Natural killer cell (primary cell): ENCODE data around the gene ABL1. TPM values are rescaled to one million over a fixed set of nuclear protein-coding genes. Genes with fewer than 3 reads are reported as not detected.

Experiments
- ATAC-seq, 3 donors: fragments of 150-1000 bp in 2 of 3; fragments of 200-7000 bp in 1 of 3; cut with Tn5 transposase; 1 replicate in 1 of 3; 2 replicates in 2 of 3; pipeline ENCODE4 v1.10.0; 2021; ENCODE audit warnings: mild to moderate bottlenecking in 2 of 3, moderate library complexity in 2 of 3
- DNase-seq, 2 donors: peaks; one replicate each; pipeline versions ENCODE4 v3.0.0 to v3.0.0-alpha.2; 2013 to 2021; ENCODE audit warnings: mixed read lengths in 1 of 2
- H3K27ac ChIP-seq: one replicate; pipeline ENCODE4 v1.5.1; 2013; ENCODE audit warnings: mild to moderate bottlenecking, low read length
- H3K27me3 ChIP-seq: one replicate; pipeline ENCODE4 v1.6.1; 2013; ENCODE audit warnings: low read length; ENCODE audit not compliant: control insufficient read depth, insufficient read depth
- H3K36me3 ChIP-seq: one replicate; pipeline ENCODE4 v1.6.1; 2013; ENCODE audit warnings: low read length; ENCODE audit not compliant: control insufficient read depth, insufficient read depth
- H3K4me1 ChIP-seq: one replicate; pipeline ENCODE4 v1.6.1; 2013; ENCODE audit warnings: low read length; ENCODE audit not compliant: control insufficient read depth, insufficient read depth
- H3K4me3 ChIP-seq: one replicate; pipeline ENCODE4 v1.5.1; 2013; ENCODE audit warnings: low read length
- H3K9me3 ChIP-seq: one replicate; pipeline ENCODE4 v1.6.1; 2013; ENCODE audit warnings: low read length; ENCODE audit not compliant: control insufficient read depth, insufficient read depth
- H3K27ac Mint-ChIP-seq, 2 donors: one replicate each; pipeline ENCODE4 v1.8.0; 2022; ENCODE audit warnings: mild to moderate bottlenecking in 2 of 2, mixed read lengths in 2 of 2, moderate library complexity in 1 of 2
- H3K27me3 Mint-ChIP-seq, 2 donors: one replicate each; pipeline ENCODE4 v1.8.0; 2022; ENCODE audit warnings: low read depth in 2 of 2, mixed read lengths in 2 of 2
- H3K36me3 Mint-ChIP-seq: one replicate; pipeline ENCODE4 v1.8.0; 2022; ENCODE audit warnings: mixed read lengths
- H3K4me1 Mint-ChIP-seq, 2 donors: one replicate each; pipeline ENCODE4 v1.8.0; 2022; ENCODE audit warnings: mixed read lengths in 2 of 2
- H3K4me3 Mint-ChIP-seq: one replicate; pipeline ENCODE4 v1.8.0; 2022; ENCODE audit warnings: mild to moderate bottlenecking, moderate library complexity, mixed read lengths
- H3K9me3 Mint-ChIP-seq, 2 donors: one replicate each; pipeline ENCODE4 v1.8.0; 2022; ENCODE audit warnings: mixed read lengths in 2 of 2
- WGBS: methylation state at CpG from one replicate; pipeline ENCODE4 v1.1.7; 2013; ENCODE audit warnings: missing lambda C conversion rate; ENCODE audit not compliant: insufficient coverage; 5-methylcytosine and 5-hydroxymethylcytosine counted together
- intact Hi-C: fragments of 100-400 bp; cut with micrococcal nuclease; formaldehyde crosslinking; loops from one replicate; pipeline ENCODE4 v1.14.2; 2022
- total RNA-seq, 4 donors: library from RNA; stranded (reverse); fragments of 120-200 nt in 1 of 4; gene quantifications; one replicate each; pipeline versions ENCODE4 v1.2.3 to v1.2.4, GENCODE V29; 2013 to 2022
- TF ChIP-seq, protein P1 (sequence below): fragments of 200-600 bp; IDR thresholded peaks from one replicate; pipeline ENCODE4 v1.8.0; 2022; ENCODE audit warnings: antibody characterized with exemption

The ABL1 gene
- total RNA-seq, 3 donors from 2014 or later (not counting 1 experiment from before 2014, with no cell fraction given), result 49.7 to 65.6 (median 53.8) TPM

DNA sequence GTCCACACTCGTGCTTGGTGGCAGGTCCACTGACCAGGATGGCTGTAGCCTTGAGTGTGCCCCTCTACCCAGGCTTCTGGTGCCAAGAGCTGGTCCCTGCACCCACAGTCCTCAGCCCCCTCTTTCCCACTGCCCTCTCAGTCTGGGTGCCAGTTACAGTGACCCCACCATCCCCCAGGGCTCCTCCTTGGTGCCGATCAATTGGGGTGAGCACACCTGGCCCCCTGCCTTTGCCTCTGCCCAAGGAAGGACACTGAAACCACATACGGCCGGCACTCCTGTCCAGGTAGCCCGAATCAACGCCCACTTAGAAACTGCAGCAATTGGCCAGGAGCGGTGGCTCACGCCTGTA, 80.0 kb downstream of the ABL1 start:
- no peaks in the 10 kb centered on the region for H3K36me3 Mint-ChIP-seq
- no peak overlapping the region for H3K27ac ChIP-seq
- DNase-seq (no peak), ATAC-seq (no peak)
- no peaks in the 10 kb centered on the region for H3K4me1 ChIP-seq
- H3K9me3 Mint-ChIP-seq, result no peaks in the 10 kb centered on the region
- no peaks in the 10 kb centered on the region for H3K9me3 ChIP-seq
- TF ChIP-seq, protein P1, sequence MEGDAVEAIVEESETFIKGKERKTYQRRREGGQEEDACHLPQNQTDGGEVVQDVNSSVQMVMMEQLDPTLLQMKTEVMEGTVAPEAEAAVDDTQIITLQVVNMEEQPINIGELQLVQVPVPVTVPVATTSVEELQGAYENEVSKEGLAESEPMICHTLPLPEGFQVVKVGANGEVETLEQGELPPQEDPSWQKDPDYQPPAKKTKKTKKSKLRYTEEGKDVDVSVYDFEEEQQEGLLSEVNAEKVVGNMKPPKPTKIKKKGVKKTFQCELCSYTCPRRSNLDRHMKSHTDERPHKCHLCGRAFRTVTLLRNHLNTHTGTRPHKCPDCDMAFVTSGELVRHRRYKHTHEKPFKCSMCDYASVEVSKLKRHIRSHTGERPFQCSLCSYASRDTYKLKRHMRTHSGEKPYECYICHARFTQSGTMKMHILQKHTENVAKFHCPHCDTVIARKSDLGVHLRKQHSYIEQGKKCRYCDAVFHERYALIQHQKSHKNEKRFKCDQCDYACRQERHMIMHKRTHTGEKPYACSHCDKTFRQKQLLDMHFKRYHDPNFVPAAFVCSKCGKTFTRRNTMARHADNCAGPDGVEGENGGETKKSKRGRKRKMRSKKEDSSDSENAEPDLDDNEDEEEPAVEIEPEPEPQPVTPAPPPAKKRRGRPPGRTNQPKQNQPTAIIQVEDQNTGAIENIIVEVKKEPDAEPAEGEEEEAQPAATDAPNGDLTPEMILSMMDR, result no peak
- H3K27me3 Mint-ChIP-seq, result no peaks in the 10 kb centered on the region
- H3K4me3 ChIP-seq, result no peak overlapping the region
- no peaks in the 10 kb centered on the region for H3K36me3 ChIP-seq
- H3K27ac Mint-ChIP-seq, result no peak overlapping the region
- H3K27me3 ChIP-seq, result no peaks in the 10 kb centered on the region
- H3K4me3 Mint-ChIP-seq, result no peak overlapping the region
- 87% methylated on average over 8 of the region's 8 CpGs for WGBS
- intact Hi-C loops, result no loop called here
- no peaks in the 10 kb centered on the region for H3K4me1 Mint-ChIP-seq

DNA sequence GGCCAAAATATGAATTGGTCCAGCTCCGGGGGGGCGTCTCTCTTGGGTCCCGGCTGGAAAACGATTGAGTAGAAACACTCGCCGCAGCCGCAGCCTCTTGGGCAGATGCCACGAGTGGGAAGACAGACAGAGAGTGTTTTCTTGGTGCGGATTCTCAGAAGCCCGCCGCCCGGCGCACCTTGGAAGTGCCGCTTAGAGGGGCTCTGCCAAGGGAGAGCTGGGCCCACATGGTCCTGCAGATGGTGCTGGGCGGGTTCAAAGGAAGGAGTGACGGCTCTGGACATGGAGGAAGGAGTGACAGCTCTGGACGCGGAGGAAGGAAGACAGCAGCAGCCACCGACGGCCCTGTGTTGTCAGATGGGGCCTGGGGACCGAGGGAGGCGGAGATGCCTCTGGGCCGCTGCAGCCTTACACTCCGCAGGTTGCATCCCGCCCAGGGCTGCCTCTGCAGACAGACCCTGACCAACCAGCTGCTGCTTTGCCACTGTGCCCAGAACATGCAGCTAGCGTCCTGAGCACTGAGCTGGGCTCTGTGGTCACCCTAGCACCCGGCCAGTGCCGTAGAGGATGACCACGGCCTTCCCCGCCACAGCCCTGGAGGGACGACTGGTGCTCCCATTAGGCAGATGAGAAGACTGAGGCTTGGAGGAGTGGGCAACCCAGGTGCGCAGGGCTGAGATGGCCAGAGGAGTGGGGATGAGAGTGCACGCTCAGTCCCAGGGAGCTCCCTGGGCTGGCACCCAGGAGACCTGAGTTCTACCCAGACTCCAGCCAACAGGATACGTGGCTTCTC, 82.3 kb downstream of the ABL1 start:
- intact Hi-C loops, result no loop called here
- Histone ChIP-seq H3K27ac (no peak overlapping the region), H3K4me3 (no peak overlapping the region), H3K4me1 (no peaks in the 10 kb centered on the region), H3K27me3 (no peaks in the 10 kb centered on the region), H3K36me3 (no peaks in the 10 kb centered on the region), H3K9me3 (no peaks in the 10 kb centered on the region)
- Mint-ChIP-seq H3K36me3 (no peaks in the 10 kb centered on the region), H3K4me3 (no peak overlapping the region), H3K4me1 (no peaks in the 10 kb centered on the region), H3K27ac (no peak overlapping the region), H3K9me3 (no peaks in the 10 kb centered on the region), H3K27me3 (no peaks in the 10 kb centered on the region)
- ATAC-seq (no peak), DNase-seq (no peak)
- TF ChIP-seq, protein P1, result no peak
- WGBS, result 77% methylated on average over 34 of the region's 34 CpGs

DNA sequence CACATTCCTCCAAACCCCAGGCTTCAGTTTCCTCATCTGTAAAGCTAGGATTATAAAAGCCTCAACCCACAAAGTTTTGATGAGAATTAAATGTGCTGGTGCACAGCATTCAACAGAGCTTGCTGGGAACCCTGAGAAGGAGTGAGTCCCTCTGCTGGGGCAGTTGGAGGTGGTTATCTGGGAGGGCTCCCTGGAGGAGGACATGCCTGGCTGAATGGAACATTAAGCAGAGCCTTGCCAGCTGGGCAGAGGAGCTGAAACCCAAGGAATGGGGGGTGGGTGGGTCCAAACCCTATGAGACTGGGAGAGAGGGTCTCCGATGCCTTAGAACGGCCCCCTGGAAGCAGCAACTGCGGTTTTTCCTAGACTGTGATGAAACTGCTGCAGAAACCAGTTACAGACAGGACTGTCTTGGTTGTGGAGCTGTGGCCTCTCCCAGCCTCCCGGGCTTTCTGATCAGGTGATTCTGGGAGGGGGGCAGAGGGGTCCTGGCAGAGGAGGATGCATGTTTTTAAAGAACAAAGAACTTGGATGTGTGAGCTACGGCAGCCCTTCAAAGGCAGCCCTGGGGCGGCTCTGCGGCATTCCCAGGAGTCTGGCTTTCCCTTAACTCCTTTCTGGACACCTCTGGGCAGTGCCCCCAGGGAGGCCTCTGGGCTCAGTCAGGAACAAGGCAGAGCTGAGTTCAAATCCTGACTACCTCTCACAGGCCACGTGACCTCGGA, 83.2 kb downstream of the ABL1 start:
- Histone ChIP-seq H3K9me3 (no peaks in the 10 kb centered on the region), H3K36me3 (no peaks in the 10 kb centered on the region), H3K4me3 (no peak overlapping the region), H3K27me3 (no peaks in the 10 kb centered on the region), H3K27ac (no peak overlapping the region), H3K4me1 (no peaks in the 10 kb centered on the region)
- WGBS, result 82% methylated on average over 9 of the region's 9 CpGs
- Mint-ChIP-seq H3K27me3 (no peaks in the 10 kb centered on the region), H3K27ac (no peak overlapping the region), H3K4me3 (no peak overlapping the region), H3K4me1 (no peaks in the 10 kb centered on the region), H3K9me3 (no peaks in the 10 kb centered on the region), H3K36me3 (no peaks in the 10 kb centered on the region)
- ATAC-seq, result no peak
- TF ChIP-seq, protein P1, result no peak
- no peak for DNase-seq
- intact Hi-C loops, result no loop called here
